NCI-H2196 (cell line): Measurements from ENCODE around the gene TPM2.

Source experiments
- DNase-seq: peaks from one replicate; lab custom pipeline; 2025; ENCODE audit not compliant: unreplicated experiment; lab: John Stamatoyannopoulos, UW

Gene TPM2

DNA sequence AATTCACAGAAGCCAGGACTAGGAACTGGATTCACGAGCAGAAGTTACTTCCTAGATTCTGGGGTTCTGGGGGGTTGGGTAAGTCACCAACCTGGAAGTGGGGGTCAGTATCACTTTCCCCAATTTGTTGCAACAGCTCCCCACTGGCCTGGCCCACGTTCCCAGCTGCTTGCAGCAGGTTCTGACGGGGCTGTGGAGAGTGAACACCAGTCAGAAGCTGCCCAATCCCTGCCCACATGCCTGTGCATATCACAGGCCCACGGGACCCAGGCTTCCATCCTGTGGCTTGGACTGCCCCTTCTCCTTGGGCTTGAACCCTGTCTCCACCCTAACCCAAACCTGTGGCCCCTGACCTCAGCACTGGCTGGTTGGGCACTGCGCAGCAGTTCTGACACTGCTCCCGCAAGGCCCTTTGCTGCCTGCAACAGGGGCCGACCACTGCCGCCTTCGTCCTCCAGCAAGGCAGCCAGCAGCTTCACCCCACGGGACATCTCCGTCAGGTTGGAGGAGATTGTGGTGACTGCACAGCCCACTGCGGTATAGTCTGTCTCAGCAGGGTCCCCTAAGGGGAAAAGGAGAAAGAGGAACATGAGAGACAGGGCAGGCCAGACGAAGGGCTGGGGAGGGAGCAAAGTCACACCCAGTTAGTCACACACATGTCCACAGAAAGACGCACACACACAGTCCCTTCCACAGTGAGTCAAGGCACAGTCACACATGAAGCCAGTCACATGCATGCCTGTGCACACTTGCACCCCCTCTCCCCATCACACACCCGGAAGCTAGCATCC, 29.2 kb upstream of the TPM2 start:
- no peak for DNase-seq

DNA sequence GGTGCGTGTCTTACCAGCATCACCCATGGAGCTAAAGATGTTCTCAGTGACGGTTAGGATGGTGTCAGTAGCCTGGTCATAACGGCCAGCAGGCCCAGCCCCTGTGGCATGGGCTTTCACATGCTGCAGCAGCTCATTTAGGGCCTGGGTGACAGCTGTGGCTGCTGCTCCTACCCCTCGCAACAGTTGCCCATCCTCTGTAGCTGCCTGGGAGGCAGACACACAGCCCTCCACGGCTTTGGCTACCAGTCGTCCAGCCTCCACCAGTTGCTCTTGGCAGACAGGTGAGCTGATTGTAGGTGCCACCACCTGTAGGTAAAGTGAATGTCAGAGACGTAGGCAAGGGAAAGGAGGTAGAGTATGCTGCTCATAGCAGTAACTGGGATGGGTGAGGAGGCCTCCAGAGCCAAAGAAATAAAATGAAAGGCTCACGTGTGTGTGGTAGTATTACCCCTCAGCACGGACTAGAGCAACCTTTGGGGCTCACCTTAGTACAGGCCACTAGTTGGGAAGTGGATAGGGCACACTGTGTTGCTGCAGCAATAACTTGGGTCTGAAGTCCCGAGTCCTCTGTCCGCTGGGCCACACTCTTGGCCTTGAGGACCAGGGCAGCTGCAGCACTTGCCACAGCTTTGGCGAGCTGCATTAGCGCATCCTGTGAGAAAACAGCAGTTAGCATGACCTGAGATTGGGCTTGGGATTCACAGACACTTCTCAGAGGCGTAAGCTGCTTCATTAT, 27.6 kb upstream of the TPM2 start:
- DNase-seq = no peak

DNA sequence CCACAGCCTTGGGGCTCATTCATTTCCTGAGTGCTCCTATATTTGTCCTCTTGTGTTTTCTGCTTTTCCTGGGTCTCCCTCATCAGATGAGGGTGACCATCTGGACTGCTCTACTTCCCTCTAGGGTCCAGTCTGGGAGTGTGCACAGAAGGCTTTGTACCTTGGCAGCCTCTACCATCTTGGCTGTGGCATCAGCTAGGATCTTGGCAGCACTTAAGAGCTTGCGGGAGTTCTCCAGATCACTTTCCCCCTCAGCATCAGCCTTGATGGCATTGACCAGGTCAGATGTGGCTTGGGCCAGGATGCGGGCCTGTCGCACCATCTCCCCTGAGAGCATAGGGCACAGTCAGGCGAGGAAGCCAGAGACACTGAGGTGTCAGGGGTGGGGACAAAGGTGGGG, 26.5 kb upstream of the TPM2 start:
- no peak for DNase-seq

DNA sequence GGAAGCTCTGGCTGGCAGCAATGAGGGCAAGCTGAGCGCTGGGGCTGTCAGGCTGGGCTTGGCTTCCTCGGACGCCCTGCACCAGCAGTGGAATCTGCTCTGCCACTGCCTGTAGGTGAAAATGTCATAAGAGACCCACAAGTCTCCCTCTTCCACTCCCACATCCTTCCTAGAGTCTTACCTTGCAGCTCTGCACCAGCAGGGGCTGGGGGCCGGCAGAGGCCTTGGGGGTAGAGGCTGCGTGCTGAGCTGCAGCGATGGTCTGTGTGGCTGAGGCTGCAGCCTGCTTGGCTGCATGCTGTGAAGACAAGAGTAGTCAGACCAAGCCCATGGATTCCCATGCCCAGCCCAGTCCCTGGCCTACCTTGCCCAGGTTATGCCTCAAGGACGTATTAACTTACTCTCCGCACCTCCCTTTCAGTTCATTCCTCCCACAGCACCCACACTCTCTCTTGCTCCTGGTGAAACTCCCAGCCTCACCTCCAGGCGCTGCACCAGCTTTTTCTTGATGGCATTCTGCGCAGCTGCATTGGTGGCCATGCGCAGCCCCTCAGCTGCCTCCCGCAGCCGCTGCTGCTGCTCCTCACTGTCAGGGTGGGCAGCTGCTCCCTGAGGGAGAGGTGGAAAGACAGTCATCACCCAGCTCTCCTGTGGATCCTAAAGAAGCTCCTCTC, 25.0 kb upstream of the TPM2 start:
- no peak for DNase-seq

DNA sequence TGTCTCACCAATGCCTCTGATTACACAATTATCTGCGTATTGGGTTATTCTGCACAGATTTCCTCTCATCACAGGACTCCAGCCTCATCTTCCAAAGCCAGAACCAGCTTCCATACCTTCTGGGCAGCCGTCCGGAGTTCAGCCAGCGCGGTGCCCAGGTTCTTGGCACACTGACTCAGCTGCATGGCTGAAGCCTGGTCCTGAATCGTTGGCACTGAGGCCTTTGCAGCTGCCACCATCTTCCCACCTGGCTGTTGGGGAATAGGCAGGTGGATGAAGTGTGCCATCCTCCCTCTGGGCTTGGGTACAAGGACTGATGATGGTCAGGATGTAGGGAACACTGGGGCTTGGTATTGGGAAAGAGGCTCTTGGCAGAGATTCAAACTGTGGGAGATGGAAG, 24.4 kb upstream of the TPM2 start:
- no peak for DNase-seq

DNA sequence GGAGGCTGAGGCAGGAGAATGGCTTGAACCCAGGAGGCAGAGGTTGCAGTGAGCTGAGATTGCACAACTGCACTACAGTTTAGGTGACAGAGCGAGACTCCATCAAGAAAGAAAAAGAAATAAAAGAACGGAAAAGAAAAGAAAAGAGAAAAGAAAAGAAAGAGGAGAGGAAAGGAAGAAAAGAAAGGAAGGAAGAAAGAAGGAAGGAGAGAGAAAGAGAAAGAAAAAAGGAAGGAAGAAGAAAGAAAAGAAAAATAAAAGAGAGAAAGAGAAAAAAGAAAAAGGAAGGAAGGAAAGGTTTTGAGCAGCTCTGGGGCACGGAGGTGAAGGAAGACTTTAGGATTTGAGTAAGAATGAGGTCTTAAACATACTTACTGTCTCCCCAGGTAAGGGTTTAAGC, 23.9 kb upstream of the TPM2 start:
- no peak for DNase-seq

DNA sequence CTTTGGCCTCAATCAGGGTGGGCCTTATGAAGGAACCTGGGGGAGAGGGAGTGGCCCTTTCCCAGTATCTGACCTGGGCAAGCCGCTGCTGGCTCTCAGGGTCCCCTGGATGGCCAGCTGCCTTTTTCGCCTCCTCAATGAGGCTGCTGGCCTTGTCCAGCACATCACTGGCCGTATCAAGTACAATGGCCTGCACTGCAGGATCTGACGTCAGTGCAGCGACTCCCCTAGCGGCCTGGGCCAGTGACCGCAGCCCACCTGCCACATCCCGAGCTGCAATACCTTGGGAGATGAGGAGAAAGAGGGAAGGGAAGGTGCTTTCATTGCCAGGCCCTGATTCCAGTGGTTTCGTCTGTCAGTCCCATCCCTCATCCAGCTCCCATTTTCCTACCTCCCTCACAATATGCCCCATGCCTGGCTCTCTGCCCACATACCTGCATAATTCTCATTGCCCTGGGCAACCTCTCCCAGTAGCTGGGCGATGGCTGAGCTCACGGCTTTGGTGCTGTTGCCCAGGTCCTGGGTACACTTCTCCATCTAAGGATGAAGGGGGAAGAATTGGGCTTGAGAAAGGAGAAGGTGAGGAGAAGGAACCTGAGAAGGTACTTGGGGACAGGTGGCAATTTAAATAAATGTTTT, 23.2 kb upstream of the TPM2 start:
- DNase-seq = no peak

DNA sequence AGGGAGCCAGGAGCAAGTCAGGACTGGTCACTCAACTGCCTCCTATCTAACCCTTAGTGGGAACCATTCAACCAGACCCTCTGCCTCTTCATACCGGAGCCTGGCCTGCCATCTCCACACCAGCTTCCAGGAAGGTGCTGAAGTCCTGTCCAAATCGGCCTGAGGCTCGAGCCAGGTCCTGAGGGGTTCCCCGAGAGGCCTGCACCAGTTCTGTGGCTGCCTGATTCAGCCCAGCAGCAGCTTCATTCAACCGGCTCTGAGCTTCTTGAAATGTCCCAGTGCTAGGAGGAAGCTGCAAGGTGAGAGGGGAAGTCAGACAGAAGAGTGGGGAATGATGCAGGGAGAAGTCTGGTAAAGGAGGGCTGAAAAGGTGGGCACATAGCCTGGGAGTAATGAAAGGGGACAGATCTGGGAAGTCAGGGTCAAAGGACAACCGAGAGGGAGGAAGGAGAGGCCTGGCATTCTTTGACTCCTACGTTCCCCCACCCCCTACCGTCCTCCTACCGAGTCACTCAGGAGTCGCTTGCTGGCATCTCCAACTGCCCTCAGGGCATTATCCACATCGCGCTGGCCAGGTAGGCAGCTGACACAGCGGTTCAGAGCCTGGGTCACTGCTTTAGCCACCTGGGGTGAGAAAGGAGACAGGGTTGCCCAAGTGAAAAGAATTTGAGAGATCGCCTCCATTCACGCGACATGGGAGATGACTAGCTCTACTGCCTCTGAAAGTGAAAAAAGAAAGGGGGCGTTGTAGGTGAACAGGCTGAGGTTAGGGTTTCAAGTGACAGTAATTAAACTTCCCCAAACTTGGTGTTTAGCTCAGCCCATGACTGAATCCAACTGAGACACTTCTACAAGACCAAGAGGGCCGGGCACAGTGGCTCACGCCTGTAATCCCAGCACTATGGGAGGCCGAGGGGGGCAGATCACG, 22.0 kb upstream of the TPM2 start:
- no peak for DNase-seq

DNA sequence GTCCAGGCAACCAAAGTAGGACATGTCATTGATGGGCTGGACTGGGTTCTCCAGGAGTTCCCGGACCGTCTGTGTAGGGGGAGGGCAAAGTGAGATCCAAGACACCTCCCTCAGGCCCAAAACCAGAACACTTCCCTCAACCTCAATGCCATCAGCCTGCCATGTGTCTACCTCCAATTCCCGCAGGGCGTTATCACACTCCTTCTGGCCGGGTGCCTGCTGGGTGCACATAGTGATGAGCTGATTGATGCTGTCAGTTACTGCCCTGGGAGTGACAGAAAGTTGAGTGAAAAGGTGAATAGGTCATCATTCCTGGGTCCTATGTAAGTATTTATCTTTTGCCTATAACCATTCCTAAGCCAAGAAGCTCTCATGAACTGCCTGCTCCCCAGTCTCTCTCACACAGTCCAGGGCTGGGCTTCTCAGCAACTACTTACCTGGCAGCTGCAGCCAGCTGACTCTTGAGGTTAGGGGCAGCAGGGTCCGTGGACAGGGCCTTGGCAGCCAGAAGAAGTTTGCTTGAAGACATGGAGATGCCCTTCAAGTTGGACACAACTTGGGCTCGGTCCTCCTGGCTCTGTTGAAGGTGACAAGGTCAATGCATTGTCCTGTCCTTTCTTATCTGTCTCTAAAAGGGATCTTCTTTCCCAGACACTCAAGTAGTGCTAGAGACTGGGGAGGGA, 21.2 kb upstream of the TPM2 start:
- no peak for DNase-seq

DNA sequence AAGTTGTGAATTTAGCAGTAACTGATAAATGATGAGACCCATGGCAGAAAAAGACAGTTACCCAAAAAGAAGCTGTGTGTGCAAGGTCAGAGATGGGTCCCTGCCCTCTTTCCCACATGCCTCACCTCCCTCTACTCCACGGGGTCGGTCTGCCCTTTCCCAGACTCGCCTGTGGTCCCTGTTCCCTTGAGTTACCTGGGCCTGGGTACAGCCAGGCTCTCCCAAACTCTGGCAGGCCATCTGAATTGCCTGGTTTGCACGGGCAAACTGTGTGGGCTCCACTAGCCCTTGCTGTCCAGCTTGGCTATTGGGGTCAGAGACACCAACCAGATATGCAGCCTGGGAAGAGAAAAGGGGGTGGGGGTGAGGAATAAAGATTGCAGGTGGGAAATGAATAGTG, 18.4 kb upstream of the TPM2 start:
- DNase-seq = no peak

DNA sequence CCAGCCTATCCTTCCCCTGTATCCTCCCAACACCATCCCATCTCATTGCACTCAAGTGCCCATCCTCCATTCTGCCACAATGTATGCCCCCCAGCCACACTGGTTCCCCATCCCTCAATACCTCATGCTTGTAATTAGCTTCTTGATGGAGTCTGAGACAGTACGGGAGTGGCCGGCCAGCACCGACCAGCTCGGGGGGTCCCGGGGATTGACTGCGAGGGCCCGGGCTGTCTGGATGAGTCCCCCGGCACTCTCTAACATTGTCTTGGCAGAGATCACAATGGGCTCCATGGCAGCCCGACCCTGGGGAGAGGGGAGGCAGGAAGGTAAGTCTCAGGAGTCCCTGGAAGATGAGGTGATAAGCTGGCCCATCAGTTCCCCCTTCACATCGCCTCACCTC, 17.2 kb upstream of the TPM2 start:
- DNase-seq = no peak

DNA sequence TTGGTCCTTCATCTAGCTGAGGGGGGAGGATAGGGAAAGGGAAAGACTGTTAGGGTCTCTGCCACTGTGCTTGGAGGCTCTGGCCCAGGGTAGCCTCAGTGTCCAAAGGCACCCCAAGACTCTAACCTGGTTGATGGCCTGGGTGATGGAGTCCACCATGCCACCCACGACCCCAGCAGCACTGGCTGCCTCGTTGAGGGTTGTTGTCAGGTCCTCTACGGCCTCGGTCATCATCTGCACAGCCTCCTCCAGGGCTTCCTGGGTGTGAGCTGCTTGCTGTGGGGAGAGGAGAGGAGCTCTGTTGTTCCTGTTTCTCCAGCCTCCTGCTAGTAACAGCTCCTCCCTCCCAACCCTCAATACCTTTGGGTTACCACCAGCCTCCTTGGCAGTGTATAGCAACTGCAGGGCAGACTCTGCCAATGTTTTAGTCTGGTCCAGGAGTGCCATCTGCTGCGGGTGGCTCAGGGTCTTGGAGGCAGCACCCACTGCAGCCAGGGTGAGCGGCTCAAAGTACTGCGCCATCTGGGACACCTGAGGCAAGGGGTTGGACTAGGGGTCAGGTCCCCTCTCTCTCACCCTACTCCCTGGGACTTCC, 16.2 kb upstream of the TPM2 start:
- no peak for DNase-seq

DNA sequence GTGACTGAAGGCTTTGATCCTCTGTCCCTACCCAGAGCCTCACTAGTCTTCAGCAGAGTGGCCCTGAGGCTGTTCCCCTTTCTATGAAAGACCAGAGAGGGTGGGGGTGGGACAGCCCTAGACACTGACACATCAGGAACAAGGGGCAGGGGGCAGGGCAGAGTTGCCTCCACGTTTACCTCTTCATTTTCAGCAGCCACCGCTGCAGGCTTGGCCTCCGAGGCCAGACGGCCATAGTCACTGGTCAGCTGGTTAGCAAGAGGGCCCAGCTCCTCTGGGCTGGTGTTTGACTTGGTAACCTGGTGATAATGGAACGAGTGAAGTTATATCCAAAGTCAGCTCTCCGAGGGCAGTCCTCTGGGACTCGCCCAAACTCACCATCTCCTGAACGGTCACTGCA, 15.6 kb upstream of the TPM2 start:
- no peak for DNase-seq

DNA sequence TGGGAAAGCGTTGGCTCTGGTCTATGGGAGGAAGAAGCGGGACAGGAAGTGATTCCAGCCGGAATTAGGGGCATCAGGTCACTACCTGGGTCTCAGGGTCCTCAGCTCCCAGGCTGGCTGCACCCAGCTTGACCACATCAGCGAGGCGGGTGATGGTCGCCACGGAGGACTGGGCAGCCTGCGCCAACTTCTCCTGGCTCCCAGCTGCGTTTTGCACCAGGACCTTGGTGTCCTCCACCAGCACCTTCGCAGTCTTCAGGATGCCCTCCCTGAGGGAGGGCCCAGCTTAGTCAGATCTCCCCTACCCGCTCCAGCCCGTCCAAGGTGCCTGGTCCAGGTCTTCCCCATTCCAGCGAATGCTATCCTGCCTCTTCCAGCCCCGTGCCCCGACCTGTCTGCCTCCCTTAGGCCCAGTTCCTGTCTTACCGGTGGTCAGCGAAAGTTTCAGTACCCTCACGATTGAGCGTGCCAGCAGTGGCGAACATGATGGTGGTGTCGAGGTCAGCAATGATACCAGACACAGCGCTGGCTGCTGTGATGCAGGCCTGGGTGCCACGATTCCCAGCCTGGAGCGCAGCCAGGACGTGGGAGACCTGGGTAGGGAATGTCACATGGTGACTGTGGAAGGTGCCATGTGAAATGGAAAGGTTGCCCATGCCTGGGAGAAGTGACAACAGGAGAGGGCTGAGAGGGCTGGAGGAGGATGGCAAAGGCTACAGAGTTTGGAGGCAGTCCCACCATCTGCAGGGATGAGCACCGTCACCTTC, 14.4 kb upstream of the TPM2 start:
- DNase-seq = no peak

DNA sequence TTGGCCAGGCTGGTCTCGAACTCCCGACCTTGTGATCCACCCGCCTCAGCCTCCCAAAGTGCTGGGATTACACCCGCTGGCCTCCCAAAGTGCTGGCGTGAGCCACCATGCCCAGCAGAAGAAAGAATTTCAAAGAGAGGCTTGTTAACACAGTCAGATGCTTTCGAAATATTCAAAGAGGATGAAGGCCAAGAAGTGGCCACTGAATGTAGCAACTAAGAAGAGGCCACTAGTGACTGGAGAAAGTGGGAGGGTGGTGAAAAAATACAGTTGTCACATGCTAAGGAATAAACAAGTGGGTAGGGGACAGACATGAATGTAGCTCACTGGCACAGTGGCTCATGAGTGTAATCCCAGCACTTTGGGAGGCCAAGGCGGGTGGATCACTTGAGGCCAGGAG, 13.0 kb upstream of the TPM2 start:
- no peak for DNase-seq

DNA sequence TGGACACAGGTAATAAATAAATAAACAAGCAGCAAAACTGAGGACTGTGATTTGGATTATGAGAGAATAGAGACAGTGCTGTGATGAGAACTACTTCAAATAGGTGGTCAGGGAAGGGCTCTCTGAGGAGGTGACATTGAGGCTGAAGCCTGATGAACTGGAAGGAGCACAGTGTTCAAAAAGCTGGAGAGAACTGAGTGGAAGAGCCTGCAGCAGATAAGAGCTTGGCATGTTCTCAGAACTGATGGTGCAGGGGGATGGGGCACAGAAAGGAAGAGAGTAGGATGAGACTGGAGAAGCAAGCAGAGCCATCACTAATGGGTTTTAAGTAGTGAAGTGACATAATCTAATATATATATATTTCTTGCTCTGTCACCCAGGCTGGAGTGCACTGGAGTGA, 11.2 kb upstream of the TPM2 start:
- DNase-seq = no peak

DNA sequence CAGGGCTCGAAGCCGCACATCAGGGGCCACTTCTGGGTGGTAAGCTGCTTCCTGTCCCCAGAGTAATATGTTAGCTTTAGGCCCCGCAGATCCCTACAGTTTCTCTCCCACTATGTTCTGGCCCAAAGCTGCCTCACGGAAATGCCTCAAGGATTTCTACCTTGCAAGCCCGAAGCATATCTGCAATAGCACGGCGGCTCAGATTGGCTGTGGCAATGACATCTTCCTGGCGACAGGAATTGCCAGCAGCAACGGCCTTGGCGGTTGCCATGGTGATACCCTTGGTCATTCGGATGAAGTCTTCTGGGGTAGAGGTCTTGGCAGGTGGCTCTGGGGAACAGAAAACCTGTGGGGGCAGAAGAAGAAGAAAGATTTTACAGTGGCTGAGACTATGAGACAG, 10.3 kb upstream of the TPM2 start:
- no peak for DNase-seq

DNA sequence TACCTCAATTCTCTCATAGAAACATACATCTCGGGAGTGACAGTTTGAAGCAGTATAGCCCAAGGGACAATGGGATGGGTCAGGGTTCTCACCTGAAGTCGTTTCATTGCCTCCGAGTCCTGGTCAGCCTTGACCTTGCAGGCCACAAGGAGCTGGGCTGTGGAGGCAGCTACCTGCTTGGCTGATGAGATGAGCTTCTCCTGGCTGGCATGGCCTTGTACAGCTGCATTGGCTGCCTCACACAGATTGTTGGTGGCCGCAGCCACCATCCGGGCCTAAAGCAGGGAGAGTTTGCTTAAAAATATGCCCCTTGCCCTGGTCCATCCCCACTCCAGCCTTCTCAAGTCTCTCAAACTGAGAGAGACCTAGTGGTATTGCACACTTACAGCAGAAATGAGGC, 8.5 kb upstream of the TPM2 start:
- no peak for DNase-seq

DNA sequence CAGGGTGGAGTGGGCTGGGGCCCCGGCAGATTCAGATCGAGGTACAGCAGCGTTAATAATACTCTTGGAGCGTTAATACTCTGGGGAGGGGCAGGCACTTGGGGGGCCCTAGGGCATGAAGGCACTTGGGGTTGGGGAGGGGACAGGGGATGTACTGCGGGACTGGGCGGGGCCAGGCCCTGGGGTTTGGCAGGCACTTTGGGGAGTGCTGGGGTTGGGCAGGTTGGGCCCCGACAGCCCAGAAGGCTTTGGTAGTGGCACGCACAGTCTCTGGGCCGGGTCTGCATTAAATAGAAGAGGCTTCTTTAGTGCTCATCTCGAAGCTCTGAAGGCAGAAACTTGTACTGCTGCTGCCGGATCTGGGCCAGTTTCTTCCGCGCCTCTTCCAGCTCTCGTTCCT, 7.8 kb upstream of the TPM2 start:
- DNase-seq = no peak
